Measurements from ENCODE around the gene ADAM10.

Gene ADAM10

GRCh38 chr15:58717357-58717756, 32.1 kb downstream of the ADAM10 start:
- H3K4me3 ChIP-seq (ENCODE audit: low read depth, low read length), result no peak overlapping the region
- DNase-seq (ENCODE audit: low read depth), result no peak
- TF ChIP-seq CTCF (conservative IDR thresholded peaks at IDR 0.05; ENCODE audit: low read depth, low read length), result no peak

- DNase-seq (ENCODE audit: low read depth), result no peak
- TF ChIP-seq CTCF (conservative IDR thresholded peaks at IDR 0.05; ENCODE audit: low read depth, low read length), result no peak
- no peak overlapping the region for H3K4me3 ChIP-seq (ENCODE audit: low read depth, low read length)
Observed at GRCh38 chr15:58716027-58716426, 33.5 kb downstream of the ADAM10 start.

- no peak overlapping the region for H3K4me3 ChIP-seq (ENCODE audit: low read depth, low read length)
- no peak for DNase-seq (ENCODE audit: low read depth)
- no peak for TF ChIP-seq CTCF (conservative IDR thresholded peaks at IDR 0.05; ENCODE audit: low read depth, low read length)
Observed at GRCh38 chr15:58715266-58715917, 34.1 kb downstream of the ADAM10 start.

- no peak for TF ChIP-seq CTCF (conservative IDR thresholded peaks at IDR 0.05; ENCODE audit: low read depth, low read length)
- no peak overlapping the region for H3K4me3 ChIP-seq (ENCODE audit: low read depth, low read length)
- DNase-seq (ENCODE audit: low read depth), result peak; percentile 23
Observed at GRCh38 chr15:58710701-58711100, 38.8 kb downstream of the ADAM10 start.

- TF ChIP-seq CTCF (conservative IDR thresholded peaks at IDR 0.05; ENCODE audit: low read depth, low read length), result no peak
- H3K4me3 ChIP-seq (ENCODE audit: low read depth, low read length), result no peak overlapping the region
- DNase-seq (ENCODE audit: low read depth), result no peak
Observed at GRCh38 chr15:58707397-58707796, 42.1 kb downstream of the ADAM10 start.

- H3K4me3 ChIP-seq (ENCODE audit: low read depth, low read length), result no peak overlapping the region
- DNase-seq (ENCODE audit: low read depth), result no peak
- no peak for TF ChIP-seq CTCF (conservative IDR thresholded peaks at IDR 0.05; ENCODE audit: low read depth, low read length)
Observed at GRCh38 chr15:58705105-58705504, 44.4 kb downstream of the ADAM10 start.

GRCh38 chr15:58704155-58704865, 45.2 kb downstream of the ADAM10 start:
- no peak for TF ChIP-seq CTCF (conservative IDR thresholded peaks at IDR 0.05; ENCODE audit: low read depth, low read length)
- DNase-seq (ENCODE audit: low read depth), result peak; percentile 26
- H3K4me3 ChIP-seq (ENCODE audit: low read depth, low read length), result no peak overlapping the region
